GM19328 (cell line): ENCODE data around the gene XPC.

Experiments used
- ATAC-seq: cut with Tn5 transposase; IDR thresholded peaks from one replicate; pipeline ENCODE4 v1.9.1; 2021; ENCODE audit warnings: mild to moderate bottlenecking, moderate library complexity; ENCODE audit not compliant: unreplicated experiment

The XPC gene

DNA sequence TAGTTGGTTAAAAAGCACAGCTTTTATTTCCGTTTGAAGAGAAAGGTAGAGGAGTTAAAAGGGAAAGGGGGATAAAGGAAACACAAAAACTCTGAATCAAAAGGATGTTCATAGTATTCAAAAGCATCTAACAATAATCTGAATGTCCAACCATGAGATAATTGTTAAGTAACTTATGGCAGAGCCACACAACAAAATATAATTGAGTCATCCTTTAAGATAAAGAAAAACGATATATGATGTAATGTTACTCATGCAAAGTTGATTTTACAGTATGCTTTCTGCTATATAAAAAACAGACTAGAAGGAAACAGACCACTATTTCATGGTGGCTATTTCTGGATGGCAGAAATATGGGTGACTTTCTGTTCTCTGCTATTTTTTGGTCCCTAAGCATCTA lies 3.9 kb downstream of the XPC start:
- ATAC-seq = no peak

DNA sequence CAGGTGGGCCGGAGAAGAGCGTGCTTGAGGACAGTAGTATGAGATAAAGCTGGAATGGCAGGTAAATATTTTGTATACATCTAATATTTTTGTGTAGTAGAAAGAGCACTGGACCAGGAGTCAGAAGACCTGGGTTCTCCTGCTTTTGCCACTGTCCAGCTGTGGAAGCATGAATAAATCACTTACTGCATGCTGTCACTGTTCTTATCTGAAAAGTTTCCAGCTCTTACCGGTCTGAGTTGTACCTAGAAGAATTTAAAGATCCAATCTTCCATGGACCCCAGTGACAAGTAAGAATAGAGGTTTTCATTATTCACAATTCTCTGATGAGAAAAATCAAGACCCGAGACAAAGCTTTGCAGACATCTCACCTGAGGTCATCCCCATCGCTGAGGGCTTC lies 5.9 kb downstream of the XPC start:
- no peak for ATAC-seq

DNA sequence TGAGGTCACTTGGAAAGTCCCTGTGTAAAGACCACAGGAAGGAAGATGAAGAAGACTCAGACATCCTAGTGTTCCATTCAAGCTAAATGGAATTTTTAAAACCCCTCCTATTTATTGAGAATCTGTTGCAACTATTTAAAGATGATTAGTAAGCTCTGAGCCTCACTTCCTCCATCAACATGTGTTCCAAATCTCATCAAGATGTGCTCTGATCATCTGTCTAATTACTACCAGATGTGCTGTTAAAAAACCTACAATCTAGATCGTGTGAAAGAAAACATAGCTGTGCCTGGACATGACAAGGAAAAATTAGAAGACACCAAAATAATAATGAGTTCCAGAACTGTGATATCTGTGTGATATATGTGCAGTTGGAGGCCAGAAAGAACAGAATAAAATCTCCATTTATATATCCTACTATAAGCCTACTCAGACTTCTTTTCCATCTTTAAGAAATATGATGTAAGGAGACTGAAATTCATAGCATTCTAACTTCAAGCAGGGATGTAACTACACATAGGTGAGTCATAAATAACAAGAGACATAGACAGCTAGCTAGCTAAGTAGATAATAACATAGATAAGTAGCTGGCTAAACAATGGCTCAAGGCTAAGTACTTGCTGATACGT lies 7.8 kb downstream of the XPC start:
- no peak for ATAC-seq

DNA sequence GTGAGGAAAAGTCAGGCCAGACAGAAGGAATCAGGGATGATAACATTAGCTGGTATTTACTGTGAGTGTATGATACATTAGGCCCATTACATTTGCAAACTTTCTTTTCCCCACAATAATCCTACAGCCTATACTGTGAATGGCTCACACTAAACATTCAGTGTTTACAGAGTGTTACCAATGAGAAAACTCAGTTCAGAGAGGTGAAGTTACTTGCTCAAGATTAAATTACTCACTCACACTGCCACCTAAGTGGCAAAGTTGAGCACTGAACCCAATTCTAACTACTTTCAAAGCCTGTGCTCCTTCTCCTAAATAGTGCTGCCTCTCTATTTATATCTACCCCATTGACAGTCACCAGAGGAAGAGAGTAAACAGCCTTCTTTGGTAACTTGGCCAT lies 8.5 kb downstream of the XPC start:
- ATAC-seq = no peak

DNA sequence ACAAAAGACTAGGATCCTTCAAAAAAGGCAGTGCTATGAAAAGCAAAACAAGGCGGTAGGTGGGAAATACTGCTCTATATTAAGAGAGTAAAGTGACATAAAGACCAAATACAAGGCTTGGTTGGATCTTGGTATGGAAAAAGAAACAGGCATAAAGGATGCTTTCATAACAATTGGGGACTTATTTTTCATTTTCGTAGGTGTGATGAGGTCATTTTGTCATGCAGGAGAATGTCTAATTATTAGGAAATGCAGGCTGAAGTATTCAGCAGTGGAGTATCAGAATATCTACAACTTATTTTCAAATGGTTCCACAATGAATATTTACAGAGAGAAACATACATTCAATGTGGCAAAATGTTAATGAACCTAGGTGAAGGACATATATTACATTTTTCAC lies 9.0 kb downstream of the XPC start:
- no peak for ATAC-seq

DNA sequence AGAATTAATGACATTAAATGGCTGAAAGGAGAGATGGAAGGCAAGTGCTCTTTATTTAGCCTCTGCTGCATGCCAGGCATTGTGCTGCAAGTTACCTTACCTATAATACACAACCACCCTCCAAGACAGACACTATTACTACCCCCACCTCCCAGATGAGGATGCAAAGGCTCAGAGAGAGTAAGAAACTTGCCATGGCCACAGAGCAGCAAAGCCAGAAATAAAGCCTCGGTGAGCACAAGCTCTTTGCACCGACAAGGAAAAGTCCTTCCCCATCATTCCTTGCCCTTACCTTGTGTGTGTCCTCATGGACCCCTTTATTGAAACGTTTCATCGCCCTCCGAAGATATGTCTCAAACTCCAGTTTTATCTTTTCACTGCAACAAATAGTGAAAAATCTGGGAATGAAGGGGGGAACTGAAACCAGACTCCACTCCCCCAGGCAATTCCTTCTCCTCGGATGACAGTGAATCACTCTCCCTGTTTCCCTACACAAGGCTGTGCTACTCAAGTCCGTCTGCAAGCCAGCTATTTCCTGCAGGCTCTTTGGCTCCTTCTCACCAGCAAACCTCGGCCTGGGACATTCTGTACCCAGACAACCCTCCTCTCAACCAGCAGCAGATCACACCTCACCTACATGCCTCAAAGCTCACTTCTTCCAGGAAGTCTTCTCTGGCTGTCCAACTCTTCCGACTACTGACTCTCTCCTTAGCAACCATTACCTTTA lies 11.4 kb downstream of the XPC start:
- ATAC-seq = no peak

DNA sequence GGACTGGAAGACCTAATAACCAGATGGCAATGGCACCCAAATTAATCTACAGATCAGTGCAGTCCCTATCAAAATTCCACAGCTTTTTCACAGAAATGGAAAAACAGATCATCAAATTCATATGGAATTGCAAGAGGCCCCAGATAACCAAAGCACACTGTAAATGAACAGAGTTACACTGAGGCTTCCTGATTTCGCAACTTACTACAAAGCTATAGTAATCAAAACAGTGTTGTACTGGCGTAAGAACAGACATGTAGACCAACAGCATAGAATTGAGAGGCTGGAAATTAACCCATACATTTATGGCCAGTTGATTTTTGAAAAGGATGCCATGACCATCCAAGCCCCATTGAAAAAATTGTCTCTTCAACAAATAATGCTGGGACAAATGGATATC lies 16.2 kb downstream of the XPC start:
- no peak for ATAC-seq

DNA sequence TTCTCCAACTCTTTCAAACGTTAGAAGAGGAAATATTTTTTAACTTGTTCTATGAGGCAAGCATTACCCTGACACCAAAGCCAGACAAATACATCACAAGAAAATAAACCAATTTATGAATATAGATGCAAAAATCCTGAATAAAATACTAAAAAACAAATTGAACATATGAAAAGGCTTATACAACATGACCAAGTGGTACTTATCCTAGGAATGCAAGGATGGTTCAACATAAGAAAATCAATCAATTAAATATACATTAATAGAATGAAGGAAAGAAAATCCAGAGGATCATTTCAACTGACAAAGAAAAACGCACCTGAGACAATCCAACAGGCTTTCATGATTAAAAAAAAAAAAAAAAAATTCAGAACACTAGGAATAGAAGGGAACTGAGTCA lies 17.1 kb downstream of the XPC start:
- ATAC-seq = no peak

DNA sequence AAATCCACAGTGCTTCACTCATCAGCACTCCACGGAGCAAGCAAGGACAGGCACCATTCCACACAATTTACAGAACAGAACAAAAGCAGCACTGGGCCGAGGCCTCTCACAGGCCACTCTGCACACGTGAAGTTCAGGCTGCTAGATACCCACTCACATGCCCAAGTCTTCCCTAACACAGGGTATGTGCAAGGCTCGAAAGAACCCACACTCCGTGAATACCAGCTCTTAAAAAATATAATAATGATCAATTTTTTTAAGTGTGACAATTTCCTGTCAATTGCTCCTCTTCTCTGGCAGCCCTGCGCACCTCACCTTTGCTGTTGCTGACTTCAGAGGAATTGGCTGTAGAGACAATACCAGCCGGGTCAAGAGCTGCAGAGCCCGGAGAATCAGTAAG lies 19.0 kb downstream of the XPC start:
- ATAC-seq = no peak

DNA sequence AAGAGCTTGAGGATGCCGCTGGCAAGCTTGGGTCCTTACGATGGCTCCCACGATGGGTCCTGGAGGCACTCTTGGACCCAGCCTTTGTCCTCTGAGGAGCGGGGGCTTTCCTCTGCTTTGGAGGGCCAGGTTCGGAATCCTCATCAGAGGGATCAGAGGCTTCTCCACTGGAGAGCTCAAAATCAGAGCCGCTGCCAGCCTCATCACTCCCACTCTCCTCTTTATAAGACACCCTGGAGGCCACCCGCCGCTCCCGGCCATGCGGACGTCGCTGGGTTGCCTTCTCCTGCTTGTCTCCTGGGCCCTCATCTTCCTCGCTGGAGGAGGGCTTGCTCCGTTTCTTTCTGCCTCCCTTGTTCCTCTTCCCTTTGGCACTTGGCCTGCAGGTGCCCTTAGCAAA lies 20.0 kb downstream of the XPC start:
- no peak for ATAC-seq

DNA sequence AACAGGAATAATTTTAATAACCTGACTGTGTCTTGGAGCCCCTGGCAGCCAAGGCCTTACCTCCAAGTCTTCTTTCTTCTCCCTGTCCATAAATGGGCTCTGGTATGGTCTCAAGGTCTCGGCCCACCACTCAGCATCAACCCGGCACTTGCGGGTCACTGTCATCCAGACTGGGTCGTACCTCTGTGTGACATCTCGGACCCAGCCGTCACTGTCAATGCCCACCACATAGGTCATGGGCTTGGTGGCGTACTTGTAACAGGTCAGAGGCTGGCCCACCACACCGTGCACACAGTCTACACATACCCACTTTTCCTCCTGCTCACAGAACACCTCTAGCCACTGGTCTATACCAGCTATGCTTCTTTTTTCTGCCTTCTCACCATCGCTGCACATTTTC lies 20.4 kb downstream of the XPC start:
- ATAC-seq = no peak

DNA sequence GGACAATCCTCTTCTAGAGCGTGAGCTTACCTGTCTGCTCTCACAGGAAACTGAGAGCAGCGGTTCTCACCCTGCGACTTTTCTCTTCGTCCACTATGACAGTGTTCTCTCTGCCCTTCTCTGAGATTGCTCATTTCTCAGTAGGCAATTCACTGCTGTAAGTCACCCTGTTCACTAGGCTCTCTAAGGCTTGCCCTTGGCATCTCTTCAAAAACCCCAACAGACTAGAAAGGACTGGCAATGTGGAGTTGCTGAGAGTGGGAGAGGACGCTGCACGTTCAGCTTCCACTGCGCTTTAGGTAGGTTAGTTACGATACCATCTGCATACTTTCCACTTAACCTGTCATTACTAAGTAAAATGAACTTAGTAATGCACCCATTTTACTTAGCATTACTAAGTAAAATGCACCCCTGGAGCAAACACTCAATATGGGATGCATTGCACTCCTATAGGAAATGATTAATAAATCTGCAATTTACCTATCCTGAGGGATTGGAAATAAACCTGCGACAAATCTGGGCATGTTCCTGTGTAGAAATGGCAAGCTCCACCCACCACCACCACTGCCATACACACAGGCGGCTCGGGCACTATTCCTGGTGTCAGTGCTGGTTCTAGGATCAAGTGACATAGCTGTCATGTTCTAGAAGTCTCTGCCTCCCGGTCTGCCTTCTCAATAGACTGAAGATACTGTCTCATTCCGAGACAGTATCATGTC lies 21.4 kb downstream of the XPC start:
- ATAC-seq = no peak

DNA sequence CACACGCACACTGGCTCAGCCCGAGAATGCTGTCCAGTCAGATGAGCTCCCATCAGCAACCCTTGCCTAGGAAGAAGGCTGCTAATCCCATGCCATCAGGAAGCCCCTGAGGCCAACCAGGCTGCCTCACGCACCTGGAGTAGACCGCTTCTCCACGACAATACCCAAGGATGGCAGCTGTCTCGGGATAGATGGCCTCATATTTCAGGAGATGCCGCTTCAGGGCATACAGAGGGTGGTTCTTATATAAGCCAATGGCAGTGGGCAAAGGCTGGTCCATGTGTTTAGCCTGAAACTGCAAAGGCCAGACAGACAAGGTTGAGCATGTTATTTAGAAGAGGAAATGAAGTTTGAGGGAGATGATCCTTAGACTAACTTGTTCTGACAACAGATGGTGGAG lies 22.2 kb downstream of the XPC start:
- no peak for ATAC-seq

DNA sequence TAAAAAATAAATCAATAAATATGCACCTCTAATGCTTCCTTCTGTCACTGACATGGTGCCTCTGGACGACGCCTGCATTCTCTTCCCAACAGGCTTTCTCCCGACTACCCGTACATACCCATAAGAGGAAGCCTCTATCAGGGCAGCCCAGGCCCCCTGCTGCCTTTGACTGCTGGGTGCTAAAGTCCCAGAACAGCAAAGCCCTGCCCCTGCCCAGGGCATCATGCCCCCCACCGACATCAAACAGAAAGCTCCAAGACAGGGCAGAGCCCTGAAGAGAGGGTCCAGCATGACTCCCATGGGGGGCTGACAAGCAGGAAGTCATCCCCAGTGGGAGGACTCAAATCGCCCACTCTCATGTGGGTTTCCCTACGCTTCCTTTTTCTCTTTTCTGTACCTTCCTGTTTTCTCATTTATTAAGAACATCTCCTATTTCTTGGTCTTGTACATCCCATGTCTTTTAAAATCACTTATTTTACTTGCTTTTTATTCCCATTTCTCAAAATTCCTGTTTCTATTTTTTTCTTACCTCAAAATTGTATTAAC lies 23.4 kb downstream of the XPC start:
- ATAC-seq = no peak

DNA sequence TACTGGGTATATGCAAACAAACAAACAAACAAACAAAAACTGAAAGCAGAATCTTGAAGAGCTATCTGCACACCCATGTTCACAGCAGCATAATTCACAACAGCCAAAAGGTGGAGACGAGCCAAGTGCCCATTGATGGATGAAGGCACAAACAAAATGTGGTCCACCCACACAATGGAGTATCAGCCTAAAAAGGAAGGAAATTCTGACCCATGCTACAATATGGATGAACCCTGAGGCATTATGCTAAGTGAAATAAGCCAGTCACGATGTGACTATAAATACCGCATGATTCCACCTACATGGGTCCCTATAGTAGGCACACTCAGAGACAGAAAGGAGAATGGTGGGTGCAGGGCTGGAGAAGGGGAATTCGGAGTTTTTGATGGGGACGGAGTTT lies 24.1 kb downstream of the XPC start:
- ATAC-seq = no peak

DNA sequence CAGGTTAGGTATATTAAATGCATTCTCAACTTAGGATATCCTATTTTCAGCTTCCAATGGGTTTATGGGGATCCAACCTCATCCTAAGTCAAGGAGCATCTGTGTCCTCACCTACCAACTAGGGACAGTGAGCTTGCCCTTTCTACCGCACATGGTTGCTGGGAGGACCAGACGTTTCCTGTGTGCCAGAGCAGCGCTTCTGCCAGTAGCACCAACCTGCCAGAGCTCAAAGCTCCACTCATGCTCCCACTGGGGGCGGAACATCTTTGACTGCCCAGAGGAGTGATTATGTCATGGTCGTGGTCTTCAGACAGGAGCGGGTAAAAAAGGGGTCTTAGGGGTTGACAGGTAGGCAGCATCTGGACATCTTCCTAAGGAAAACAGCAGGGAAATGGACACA lies 24.7 kb downstream of the XPC start:
- no peak for ATAC-seq

DNA sequence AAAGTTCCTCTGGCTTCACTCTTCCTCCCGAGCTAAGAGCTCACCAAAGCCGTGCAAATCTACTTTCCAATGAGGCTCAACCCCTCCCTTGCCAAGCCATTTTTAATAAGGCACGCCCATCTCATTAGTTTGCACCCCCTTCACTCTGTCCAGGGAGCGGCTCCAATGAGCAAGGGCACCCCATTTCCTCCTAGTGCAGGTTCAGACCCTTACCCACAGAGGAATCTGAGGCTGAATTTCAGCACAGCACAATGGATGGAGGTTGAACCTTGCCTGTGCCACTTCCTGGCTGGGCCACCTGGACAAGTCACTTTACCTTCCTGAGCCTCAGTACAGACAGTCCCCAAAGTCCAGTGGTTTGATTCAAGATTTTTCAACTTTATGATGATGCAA lies 25.4 kb downstream of the XPC start:
- no peak for ATAC-seq

DNA sequence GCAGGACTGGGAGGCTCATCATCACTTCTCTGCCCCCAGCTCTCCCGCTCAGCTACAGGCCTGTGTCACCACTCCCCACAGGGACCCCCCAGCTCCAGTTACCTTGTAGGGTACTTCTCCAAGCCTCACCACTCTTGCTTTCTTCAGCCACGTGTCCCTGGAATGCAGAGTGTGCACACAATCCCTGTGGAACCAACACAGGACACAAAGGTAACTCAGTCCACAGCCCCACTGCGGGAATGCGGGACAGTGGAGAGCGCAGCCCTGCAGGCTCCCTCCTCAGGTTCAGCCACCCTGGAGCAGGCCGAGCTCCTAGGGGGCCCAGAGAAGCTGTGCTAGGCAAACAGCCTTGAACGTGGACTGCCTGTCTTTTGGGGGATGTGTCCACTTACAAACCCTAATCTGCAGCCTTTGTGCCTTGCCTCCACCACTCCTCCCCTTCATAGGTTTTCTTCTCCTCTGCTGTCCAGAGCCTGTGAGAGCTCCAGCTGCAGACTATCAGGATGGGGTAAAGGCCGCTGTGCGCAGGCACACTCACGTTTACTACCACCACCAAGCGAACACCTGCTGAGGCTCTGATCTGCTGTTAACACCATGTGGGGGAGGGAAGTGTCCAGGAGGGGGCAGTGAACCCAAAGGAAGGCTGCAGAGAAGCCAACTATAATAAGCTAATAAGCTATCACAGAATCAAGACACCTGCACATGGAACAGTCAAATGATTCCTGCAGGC lies 26.0 kb downstream of the XPC start:
- no peak for ATAC-seq

DNA sequence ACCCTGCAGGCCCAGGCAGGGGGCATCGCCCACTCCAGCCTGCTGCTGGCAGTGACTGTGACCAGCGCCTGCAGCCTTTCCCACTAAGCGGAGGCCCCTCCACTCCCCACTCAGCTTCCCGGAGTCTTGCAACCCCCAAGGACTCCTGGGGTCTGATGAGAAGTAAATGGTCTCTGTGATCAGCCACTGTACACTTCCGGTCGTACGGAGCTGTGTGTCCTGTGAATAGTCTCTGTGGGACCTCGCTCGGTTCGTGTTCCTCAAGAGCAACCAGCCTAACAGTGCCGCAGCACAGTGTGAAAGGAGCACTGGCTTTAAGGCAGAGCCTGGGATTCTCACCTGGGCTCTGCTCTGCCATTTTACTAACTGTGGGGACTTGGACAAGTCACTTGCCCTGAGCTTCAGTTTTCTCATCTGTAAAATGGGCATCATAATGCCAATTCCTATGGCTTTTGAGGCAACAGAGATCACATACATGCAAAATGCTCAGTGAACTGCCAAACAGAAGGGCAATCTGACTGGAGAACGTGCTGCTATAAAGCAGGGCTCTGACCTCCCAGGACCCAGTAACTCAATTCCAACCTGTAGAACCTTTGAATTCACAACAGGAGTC lies 26.8 kb downstream of the XPC start:
- no peak for ATAC-seq

DNA sequence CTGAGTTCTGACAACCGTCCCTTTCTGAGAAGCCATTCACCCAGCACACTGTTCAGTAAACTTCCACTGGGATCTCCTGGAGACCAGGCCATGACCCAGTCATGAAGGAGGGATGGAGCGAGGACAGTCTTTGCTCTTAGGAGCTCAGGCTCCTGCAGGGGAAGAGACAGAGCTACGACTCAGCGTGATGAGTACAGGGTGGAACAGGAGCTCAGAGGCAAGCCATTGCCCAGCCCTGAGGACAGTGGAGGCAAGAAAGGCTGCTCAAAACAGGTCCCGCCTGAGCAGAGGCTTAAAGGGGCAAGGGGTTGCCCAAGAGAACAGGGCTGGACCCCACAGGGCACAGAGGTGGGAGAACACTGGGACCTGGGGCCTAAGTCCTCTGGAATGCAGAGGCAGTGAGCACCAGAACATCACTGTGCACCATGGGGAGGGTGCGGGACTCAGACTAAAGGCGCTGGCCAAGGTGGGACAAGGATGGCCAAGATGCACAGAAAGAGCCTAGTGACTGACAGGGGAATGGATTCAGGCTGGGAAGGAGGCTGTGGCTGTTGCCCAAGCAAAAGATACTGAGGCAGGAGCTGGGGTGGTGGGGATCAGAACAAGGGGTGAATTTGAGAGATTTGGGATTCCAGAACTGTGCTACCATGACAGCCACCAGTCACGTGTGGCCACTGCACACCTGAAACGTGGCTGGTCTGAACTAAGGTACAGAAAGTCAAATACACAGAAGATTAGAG lies 27.7 kb downstream of the XPC start:
- ATAC-seq = no peak
